ENCODE measurements around the gene ASXL1.

GRCh38 chr20:32437391-32438074, 79.4 kb downstream of the ASXL1 start:
- peak in 1 of 3 experiments; percentile 22 for TF ChIP-seq CTCF (optimal IDR thresholded peaks at IDR 0.05 in 1 of 3, IDR thresholded peaks at IDR 0.05 in 1 of 3, conservative IDR thresholded peaks at IDR 0.05 in 1 of 3; ENCODE audit: extremely low read depth in 1 of 3, insufficient read depth in 2 of 3, low read length in 3 of 3)
- TF ChIP-seq EZH2 (IDR thresholded peaks at IDR 0.05; ENCODE audit: low read length) = no peak

All from keratinocyte (primary cell).